GM19351 (cell line): ENCODE results near the gene ALOXE3.
"Not testable (repeated sequence)": the region's sequence is repeated elsewhere in the genome, so short reads cannot be mapped to it uniquely, and the experiment has no call there.

Experiments used
- ATAC-seq: cut with Tn5 transposase; IDR thresholded peaks from one replicate; pipeline ENCODE4 v1.9.1; 2021; ENCODE audit warnings: mild to moderate bottlenecking, moderate library complexity; ENCODE audit not compliant: unreplicated experiment

Gene ALOXE3

GRCh38 chr17:8122924-8123694 is 4.8 kb upstream of the ALOXE3 start:
- ATAC-seq: no peak

- no peak for ATAC-seq
Observed at GRCh38 chr17:8122422-8122923, 4.2 kb upstream of the ALOXE3 start.

- ATAC-seq: peak; percentile 29
Observed at GRCh38 chr17:8121681-8122421, 3.5 kb upstream of the ALOXE3 start.

DNA sequence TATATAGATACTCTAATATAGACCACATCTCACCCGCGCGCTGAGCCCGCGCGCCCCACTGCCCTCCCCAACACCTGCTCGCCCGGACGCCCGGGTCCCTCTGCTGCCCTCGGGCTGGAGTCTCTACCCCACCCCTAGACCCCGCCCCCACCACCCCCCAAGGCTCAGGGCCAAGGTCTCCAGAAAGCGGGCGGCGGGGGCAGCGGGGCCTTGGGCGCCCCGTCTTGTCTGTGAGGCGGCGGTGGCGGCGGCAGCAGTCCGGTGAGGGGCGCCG is 3.0 kb upstream of the ALOXE3 start:
- ATAC-seq: no peak

DNA sequence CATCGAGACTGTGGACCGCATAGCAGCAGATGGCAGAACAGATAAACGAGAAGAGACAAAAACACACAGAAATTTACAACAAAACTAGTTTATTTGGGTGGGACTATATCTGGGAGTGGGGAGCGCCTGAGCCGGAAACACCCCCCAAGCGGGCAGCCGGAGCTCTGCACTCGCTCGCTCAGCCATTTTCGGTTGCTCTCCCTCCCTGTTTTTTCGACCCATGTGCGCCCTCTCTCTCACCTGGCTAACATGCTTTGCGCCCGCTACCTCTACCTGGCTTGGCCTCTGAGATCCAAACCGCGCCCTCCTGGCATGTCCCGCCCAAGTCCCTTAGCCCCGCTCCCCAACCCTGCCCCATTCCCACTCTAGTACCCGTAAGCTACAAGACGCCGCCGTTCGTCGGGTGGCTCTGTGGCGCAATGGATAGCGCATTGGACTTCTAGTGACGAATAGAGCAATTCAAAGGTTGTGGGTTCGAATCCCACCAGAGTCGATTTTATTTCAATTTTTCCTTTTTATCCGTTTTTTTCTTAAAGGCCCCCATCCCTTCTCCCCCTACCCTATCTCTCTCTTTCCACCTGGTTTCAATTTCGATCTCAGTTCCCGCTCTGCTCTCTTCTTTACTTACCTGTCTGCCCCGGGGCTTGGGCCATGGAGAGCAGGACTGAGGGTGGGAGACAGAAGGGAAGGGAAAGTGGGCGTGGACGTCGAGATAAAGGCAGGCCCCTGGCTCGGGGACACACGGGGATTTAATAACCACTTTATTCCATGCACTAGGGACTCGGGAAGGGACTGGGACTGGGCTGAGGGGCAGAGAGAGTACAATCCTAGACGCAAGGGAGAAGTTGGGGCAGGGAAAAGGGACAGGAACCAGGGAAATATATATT is 2.4 kb upstream of the ALOXE3 start:
- no peak for ATAC-seq

- ATAC-seq: peak; percentile 31
Observed at GRCh38 chr17:8119581-8120519, 1.5 kb upstream of the ALOXE3 start.

DNA sequence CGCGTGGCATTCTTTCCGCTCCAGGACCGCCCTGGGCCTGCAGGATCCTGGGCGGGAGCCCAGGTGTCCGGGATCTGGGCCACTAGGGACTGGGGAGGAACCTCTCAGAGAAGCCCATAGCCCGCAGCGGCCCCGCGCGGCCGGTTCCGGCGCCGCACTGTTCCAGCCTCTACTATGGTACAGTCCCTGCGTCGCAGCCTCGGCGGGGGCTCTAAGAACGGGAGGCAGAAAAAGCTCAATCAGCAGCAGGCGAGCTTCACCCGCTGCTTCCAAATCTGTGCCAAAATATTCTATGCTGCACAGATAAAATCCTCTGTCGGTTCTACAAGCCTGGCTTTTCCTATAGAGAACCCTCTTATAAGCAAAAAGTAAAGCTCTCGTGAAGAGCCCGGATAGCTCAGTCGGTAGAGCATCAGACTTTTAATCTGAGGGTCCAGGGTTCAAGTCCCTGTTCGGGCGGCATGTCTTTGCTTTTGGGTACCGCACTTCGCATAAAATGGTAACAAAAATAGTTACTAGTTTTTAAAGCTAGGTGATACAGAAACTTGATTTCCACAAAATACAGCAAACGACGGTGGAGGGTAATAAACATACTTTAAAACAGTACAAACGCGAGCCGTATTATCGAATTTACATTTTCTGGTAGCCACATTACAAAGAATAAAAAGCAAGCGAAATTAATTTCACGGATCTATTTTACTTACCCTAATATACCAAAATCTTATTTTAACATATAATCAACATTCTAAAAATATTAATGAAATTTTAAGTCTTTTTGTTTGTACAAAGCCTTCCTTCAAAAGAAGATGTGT is 661 bp upstream of the ALOXE3 start:
- peak; percentile 47 for ATAC-seq

DNA sequence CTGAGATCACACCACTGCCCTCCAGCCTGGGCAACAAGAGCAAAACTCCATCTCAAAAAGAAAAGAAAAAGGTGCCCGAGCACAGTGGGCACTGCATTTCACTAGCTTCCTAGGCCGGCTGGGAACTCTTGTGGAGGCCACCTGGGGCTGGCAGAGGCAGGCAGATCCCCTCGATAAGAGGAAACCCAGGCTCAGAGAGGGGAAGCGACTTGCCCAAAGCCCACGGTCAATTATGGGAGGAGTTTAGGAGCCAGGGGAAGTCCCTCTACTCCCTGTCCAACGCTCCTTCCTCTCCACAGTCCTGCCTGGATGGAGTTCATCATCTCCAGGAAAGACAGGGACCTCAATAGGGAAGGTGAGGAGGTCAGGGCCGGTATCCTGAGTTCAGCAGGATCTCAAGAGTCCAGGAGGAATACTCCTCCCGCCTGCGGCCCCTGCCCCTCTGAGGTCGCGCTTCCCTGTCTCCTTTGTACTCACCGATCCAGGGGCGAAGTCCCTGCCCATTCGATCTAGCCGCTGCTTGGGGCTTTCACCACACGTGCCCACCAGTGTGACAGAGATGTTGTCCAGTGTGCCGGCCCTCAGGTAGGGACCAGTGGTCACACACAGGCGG is 841 bp downstream of the ALOXE3 start:
- ATAC-seq: no peak

- ATAC-seq: no peak
Observed at GRCh38 chr17:8116776-8117175, 1.5 kb downstream of the ALOXE3 start.

DNA sequence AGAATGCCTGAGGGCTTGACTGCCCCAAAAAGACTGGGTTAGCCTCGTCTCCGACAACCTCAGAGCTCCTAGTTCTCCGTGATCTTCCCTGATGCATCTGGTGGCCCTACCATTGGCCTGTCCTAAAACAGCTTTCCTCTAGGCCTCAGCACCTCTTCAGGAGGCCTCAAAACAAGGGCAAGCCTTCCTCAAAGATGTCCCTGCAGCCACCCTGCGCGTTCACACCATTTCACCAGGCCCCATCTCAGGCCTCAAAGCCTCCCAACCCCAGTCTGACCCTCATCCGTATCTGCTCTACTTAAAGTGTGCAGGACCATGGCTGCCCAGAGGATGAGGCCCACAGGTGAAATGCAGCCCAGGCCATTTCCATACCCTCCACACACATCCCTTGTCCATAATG is 7.4 kb downstream of the ALOXE3 start:
- ATAC-seq: no peak

DNA sequence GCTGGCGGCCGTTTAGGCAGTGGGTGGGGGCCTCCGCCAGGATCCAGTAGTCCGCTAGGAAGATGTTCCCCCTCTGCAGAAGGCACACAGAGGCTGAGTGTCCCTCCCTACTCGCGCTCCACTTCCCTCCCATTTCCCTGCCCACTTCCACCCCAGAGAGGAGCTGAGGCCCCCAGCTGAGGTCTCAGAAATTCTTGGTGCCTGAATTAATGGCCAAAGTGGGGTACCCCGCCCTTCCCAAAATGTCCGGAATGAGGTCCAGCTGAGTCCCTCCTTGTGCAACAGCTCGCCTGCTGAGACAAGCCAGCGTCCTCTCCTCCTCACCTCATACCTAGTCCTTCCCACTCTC is 7.9 kb downstream of the ALOXE3 start:
- ATAC-seq: no peak

GRCh38 chr17:8109661-8110455 is 8.5 kb downstream of the ALOXE3 start:
- ATAC-seq: no peak

- ATAC-seq: no peak
Observed at GRCh38 chr17:8108972-8109660, 9.2 kb downstream of the ALOXE3 start.

- not testable (repeated sequence) for ATAC-seq
Observed at GRCh38 chr17:8106980-8107379, 11.3 kb downstream of the ALOXE3 start.

- no peak for ATAC-seq
Observed at GRCh38 chr17:8105957-8106398, 12.3 kb downstream of the ALOXE3 start.

GRCh38 chr17:8104911-8105310 is 13.4 kb downstream of the ALOXE3 start:
- no peak for ATAC-seq

- no peak for ATAC-seq
Observed at GRCh38 chr17:8103549-8103948, 14.8 kb downstream of the ALOXE3 start.

GRCh38 chr17:8101721-8102120 is 16.6 kb downstream of the ALOXE3 start:
- no peak for ATAC-seq
